Posterior vena cava (tissue), 2 donors: ENCODE results near the gene DPYSL4. TPM values are rescaled to one million over a fixed set of nuclear protein-coding genes. Genes with fewer than 3 reads are reported as not detected.

ENCODE experiments used
- DNase-seq: peaks from one replicate; pipeline ENCODE4 v3.0.0-alpha.2; 2020; ENCODE audit warnings: low spot score
- intact Hi-C, 2 donors: fragments of 100-400 bp; cut with DNase I; formaldehyde crosslinking; loops; one replicate each; pipeline versions ENCODE4 v1.14.1 to v1.14.2; 2022 to 2023
- total RNA-seq, 2 donors: library from RNA; stranded (reverse); fragmentation: NEBNext Ultra II Directional; extraction: Animal tissue kit (Norgen Biotek cat#: 25700); gene quantifications; one replicate each; pipeline ENCODE4 v1.2.1, GENCODE V29; 2021
- donor health status: DM: yes; HTN: yes; CAD: no.
- donor health status: DM: yes; HTN: yes; CAD: no.

DPYSL4 gene
- total RNA-seq, 2 donors from 2014 or later, result 1.4 to 2.1 TPM

GRCh38 chr10:132146941-132147915 lies 39.5 kb upstream of the DPYSL4 start:
- intact Hi-C loops, result loop anchor here in 1 of 2 donors (10.0 kb wide), 1 partner anchor 262 kb away; no protein-coding TSS in a partner anchor
- DNase-seq, result peak; percentile 66

DNA sequence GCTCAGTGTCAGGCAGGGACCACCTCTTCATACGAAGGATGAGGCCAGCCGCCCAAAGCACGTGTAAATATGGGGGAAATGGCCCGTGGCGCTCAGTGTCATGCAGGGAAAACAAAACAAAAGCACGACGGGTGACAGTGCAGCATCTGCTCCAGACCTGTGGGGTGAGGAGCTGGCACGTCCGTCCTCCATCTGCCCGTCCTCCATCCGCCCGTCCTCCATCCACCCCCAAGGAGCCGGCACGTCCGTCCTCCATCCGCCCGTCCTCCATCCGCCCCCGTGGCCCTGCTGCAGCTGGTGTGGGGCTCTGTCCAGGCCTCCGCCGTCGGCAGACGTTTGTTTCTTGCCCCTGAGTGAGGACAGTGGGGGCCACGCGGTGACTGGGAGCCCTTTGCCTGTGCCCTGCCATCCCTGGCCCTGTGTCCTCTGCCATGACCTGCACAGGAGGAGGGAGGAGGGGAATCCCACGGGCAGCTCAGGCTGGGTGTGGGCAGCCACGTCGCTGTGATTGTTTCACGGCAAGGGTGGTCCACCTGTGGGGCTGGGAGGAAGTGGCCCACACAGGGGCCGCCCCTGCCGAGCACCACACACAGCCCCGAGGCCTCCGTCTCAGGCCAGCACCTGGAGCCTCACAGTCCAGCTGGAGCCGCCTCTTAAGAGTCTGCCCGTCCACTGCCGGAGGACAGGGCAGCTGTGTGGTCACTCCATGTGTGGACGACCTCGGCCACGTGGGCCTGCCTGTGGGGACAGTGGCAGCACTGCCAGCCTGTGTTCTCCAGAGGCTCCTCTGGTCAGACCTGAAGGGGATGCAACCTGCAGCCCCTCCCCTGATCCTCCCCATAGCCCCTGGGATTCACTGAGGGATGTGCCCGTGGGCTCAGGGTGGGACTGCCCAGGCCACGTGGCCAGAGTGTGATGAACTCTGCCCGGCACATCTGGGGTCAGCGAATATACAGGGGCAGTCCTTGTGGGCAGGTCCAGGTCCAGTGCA lies 38.2 kb upstream of the DPYSL4 start:
- DNase-seq, result peak; percentile 67
- intact Hi-C loops, result loop anchor here in 1 of 2 donors (10.0 kb wide), 1 partner anchor 264 kb away; no protein-coding TSS in a partner anchor

DNA sequence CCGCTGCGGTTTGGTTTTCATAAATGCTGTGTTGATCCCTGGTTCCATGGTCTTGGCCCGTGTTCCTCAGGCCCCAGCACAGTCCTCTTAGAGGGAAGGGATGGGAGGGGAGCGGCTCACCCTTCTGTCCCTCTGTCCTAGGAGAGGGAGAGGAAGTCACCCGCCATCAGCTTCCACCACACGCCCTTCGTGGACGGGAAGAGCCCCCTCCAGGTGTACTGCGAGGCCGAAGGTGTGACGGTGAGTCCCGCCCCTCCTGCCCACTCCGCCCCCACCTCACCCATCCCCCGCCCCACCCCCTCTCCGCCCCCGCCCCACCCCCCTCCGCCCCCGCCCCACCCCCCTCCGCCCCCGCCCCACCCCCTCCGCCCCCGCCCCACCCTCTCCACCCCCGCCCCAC lies 37.5 kb upstream of the DPYSL4 start:
- intact Hi-C loops, result loop anchor here in 1 of 2 donors (10.0 kb wide), 1 partner anchor 264 kb away; no protein-coding TSS in a partner anchor

DNA sequence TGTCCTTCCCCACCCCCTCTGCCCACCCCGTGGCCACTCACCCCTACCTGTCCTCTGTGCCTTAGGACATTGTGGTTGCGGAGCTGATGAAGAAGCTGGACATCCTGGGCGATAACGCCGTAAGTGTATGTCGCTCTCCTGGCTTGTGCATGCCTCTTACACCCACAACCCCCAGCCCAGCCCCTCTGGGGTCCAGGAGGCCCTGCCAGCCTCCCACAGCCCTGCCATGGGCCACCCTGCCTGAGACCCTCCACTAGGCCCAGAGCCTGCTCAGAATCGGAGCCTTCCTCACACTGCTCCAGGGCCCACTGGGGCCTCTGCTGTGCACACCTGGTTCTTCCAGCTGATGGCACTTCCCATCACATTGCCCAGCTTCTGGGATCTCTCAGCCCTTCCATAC lies 36.8 kb upstream of the DPYSL4 start:
- intact Hi-C loops, result loop anchor here in 1 of 2 donors (10.0 kb wide), 1 partner anchor 265 kb away; no protein-coding TSS in a partner anchor
- DNase-seq, result peak; percentile 37

More for the DNA sequence above, 37.5 kb upstream of the DPYSL4 start:
- no peak for DNase-seq

GRCh38 chr10:132150777-132151176 lies 36.0 kb upstream of the DPYSL4 start:
- no peak for DNase-seq
- intact Hi-C loops, result no loop called here

- peak; percentile 54 for DNase-seq
- intact Hi-C loops, result no loop called here
These were observed 35.3 kb upstream of the DPYSL4 start for GRCh38 chr10:132151286-132151950.

DNA sequence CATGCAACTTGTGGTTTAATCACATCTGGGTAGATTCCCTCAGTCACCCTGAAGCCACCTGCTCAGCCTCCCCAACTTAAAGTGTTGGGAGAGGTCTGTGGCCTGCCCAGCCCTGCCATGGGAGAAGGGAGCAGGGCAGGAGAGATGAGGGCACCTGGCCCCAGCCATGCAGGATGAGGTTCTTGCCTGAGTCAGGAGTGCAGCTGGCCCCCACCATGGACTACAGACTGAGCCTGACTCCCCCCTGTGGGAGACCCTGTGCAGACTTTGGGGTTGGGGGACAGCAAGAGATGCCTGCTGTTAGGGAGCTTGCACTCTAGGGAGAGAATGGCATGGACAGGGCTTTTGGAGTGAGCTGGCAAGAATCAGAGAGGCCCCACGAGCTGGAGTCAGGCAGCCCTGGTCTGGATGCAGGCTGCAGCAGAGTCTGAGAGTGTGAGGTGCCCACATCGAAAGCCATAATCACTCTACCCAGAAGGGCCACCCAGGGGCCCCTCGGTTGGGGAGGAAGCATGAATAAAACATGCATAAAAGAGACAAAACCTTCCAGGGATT lies 34.7 kb upstream of the DPYSL4 start:
- no peak for DNase-seq
- intact Hi-C loops, result no loop called here

DNA sequence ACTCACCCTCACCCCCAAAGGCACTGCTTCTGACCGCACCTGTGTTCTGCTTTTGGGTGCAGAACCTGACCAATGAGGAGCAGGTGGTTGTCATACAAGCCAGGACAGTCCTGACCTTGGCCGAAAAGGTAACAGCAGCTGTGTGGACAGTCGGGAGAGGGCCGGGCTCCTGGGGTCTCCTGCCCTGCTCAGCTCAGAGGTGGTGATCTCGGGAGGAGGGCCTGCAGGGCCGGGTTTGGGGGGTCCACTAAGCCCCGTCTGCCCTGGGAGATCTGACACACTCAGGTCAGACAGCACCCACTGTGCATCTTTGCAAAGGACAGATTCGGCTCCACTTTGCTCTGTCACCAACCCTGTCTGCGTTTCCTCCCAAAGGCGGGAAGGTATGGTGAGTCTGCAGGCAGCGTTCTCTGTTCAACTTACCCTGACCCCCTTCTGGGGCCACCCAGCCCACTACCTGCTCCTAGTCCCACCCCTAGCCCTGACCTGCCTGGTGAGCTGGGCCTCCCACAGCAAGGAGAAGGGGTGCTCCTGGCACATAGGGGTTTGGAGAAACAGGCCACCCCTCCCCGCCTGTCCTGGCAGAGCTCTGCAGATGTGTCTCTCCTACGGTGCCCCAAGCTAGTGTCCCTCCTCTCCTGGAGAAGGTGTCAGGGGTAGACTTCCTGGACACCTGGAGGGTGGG lies 33.7 kb upstream of the DPYSL4 start:
- intact Hi-C loops, result no loop called here

DNA sequence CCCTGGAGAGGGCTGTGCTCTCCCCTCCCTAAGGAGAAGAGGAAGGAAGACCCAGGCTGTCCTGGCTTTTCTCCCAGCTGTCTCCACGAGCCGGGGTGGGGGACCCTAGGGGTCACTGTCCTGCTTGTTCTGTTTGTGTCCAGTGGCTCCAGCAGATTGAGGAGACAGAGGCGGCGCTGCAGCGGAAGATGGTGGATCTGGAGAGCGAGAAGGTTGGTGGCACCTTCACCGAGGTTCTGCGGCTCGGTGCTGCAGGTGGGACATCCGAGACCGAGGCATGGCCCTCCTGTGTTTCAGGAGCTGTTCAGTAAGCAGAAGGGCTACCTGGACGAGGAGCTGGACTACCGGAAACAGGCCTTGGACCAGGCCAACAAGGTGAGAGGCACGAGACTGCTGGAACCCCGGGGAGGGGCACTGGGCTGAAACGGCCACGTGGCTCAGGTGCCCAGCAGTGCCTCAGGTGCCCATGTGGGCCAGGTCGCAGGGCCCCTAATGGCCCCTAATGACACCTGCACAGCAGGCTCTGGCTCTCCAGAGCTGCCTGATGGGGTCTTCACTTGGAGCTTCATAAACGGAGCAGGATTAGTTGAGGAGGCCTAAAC lies 33.0 kb upstream of the DPYSL4 start:
- intact Hi-C loops, result no loop called here
- peak; percentile 56 for DNase-seq

More for the DNA sequence above, 33.7 kb upstream of the DPYSL4 start:
- peak; percentile 65 for DNase-seq

DNA sequence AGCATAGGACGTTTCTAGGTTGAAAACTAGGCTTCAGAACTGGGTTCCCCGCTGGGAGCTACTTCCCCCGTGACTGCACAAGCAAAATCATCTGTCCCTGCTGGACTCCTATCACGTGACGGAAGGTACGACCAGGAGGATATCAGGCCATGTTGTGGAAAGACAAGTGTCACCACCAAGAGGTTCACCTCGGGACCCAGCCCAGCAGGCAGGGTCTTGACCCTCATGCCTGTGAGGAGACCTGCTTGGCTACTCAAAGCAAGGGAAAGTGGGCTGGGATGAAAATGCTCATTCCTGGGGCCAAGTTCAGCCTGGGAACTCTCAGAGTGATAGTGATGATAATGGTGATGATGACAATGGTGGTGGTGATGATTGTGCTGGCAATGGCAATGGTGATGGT lies 32.3 kb upstream of the DPYSL4 start:
- DNase-seq, result peak; percentile 12
- intact Hi-C loops, result no loop called here

- intact Hi-C loops, result no loop called here
- no peak for DNase-seq
These were observed 31.8 kb upstream of the DPYSL4 start for GRCh38 chr10:132154931-132155330.

DNA sequence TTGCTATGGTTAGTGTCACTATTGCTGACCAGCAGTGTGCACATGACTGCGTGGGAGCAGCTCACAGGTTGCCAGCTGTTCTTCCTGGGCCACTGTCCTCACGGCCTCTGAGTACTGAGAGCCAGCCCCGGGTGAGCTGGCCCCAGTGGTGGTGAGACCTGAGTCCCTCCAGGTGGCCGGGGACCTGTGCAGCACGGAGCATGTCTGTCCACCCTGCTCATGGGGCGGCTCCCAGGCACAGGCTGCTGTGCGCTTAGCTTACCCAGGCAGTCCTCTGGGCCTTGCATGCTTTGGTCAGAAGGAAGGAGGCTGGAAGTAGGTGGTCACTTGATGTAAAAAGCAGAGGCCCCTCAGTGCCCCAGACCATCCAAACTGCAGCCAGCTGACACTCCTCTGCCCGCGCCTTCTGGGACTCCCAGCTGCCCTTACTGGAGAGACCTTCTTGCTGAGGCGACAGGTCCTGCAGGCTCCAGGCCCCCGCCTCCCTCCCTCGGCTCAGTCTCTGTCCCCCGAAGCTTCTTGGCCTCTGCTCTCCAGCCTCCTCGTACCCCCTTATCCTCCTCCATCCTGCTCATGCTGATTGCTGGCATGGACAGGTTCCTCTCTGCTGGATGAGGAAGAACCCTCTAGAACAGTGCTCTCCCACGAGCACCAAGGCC lies 30.9 kb upstream of the DPYSL4 start:
- peak; percentile 70 for DNase-seq
- intact Hi-C loops, result no loop called here

DNA sequence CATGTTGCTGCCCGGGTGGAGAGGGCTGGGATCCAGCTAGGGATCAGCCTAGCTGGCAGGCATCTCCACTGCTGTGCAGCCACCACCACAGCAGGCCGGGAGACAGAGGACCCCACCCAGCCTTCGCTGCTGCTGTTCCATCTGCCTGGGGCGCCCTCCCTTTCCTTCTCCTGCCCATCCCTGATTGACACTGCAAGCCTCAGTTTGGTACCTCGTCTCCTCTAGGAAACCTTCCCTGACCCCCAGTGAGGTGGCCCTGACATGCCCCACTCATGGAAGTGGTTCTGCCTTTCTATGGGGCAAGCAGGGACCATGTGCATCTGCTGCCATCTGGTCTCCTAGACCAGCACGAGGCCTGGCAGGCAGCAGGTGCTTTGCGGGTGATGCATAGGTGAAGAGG lies 30.4 kb upstream of the DPYSL4 start:
- peak; percentile 15 for DNase-seq
- intact Hi-C loops, result no loop called here

DNA sequence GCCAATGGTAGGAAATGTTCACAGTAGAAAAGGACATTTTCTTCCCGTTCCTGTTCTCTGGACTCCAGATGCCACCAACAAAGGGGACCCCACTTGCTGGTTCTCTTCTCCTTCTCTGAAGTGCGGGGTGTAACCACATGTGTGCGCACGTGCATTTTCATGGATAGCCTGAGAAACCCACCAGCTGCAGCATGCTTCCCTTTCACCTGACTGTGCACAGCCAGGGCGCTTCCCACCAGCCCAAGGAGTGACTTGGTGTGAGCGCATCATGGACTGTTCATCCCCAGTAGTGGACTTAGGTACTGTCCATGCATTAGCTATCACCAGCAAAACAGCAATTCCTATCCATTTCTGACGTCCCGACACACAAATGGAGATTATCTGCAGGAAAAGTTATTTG lies 29.6 kb upstream of the DPYSL4 start:
- intact Hi-C loops, result no loop called here
- peak; percentile 67 for DNase-seq

DNA sequence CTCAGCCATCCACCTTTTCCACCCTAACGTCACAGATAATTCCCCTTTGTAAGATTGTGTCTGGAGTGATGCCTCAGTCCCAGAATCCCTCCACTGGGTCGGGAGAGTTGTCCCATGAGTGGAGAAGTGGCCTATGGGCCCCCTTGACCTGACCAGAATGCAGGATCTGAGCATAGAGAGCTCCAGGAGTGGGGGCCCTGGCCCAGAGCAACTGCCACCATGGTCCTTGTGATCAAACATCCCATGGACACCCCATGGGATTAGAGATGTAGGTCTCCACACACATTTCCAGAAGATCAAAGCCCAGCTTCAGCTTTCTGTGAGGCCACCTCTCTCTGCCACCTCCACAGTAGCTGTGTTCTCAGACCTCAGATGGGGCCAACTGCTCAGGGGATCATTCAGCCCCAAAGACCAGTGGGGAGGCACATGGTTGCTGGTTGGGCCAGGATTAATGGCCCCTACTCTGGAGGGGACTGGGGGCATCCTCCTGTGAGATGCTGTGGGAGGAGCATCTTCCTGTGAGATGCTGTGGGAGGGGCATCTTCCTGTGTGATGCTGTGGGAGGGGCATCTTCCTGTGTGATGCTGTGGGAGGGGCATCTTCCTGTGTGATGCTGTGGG lies 28.5 kb upstream of the DPYSL4 start:
- DNase-seq, result peak; percentile 35
- intact Hi-C loops, result no loop called here

GRCh38 chr10:132158823-132159222 lies 27.9 kb upstream of the DPYSL4 start:
- DNase-seq, result no peak
- intact Hi-C loops, result no loop called here
